Osteoblast (primary cell): Measurements from ENCODE around the gene LEFTY2. TPM values are rescaled to one million over a fixed set of nuclear protein-coding genes. Genes with fewer than 3 reads are reported as not detected.

ENCODE experiments used
- DNase-seq: peaks from one replicate; pipeline ENCODE4 v3.0.0; 2011; ENCODE audit warnings: low spot score, mixed read lengths; ENCODE audit not compliant: insufficient read length; ENCODE audit errors: missing footprints
- H2AFZ ChIP-seq: 2 replicates; pipeline ENCODE4 v1.6.0; 2011; ENCODE audit warnings: mild to moderate bottlenecking, low read length
- H3K27ac ChIP-seq: 2 replicates; pipeline ENCODE4 v1.5.1; 2011; ENCODE audit warnings: mild to moderate bottlenecking, low read depth, low read length, moderate library complexity
- H3K27me3 ChIP-seq: 2 replicates; pipeline ENCODE4 v1.6.0; 2012; ENCODE audit warnings: mild to moderate bottlenecking, control low read depth, inconsistent platforms, low read length, moderate library complexity; ENCODE audit not compliant: insufficient read depth
- H3K36me3 ChIP-seq: 2 replicates; pipeline ENCODE4 v1.5.1; 2011; ENCODE audit warnings: mild to moderate bottlenecking, low read length, control low read depth, moderate library complexity; ENCODE audit not compliant: insufficient read depth
- H3K4me1 ChIP-seq: 2 replicates; pipeline ENCODE4 v1.5.1; 2011; ENCODE audit warnings: mild to moderate bottlenecking, low read length, control low read depth, moderate library complexity; ENCODE audit not compliant: insufficient read depth
- H3K4me2 ChIP-seq: 2 replicates; pipeline ENCODE4 v1.6.0; 2011; ENCODE audit warnings: mild to moderate bottlenecking, low read length; ENCODE audit not compliant: insufficient read depth
- H3K4me3 ChIP-seq: fragments of 200-600 bp; sonication (generic); 3 replicates; pipeline ENCODE4 v1.5.1; 2012; ENCODE audit warnings: mild to moderate bottlenecking, low read length, inconsistent platforms; ENCODE audit not compliant: insufficient read depth
- H3K79me2 ChIP-seq: 2 replicates; pipeline ENCODE4 v1.6.0; 2012; ENCODE audit warnings: mild to moderate bottlenecking, low read length, control low read depth, inconsistent platforms; ENCODE audit not compliant: insufficient read depth
- H3K9me3 ChIP-seq: 2 replicates; pipeline ENCODE4 v1.5.1; 2011; ENCODE audit warnings: low read depth, low read length, control low read depth
- H4K20me1 ChIP-seq: 2 replicates; pipeline ENCODE4 v1.6.0; 2012; ENCODE audit warnings: mild to moderate bottlenecking, low read length, control low read depth; ENCODE audit not compliant: insufficient read depth
- CTCF ChIP-seq: IDR thresholded peaks from 2 replicates; pipeline ENCODE4 v1.5.1; 2011; ENCODE audit warnings: mild to moderate bottlenecking, low read depth, low read length, moderate library complexity; ENCODE audit errors: extremely low read depth
- total RNA-seq: library from RNA; depleted of rRNA; stranded (reverse); fragments of >200 nt; gene quantifications from 2 replicates; pipeline ENCODE4 v1.2.3, GENCODE V29; 2012

Gene LEFTY2
- total RNA-seq, 1 donor: not detected

- H3K4me3 ChIP-seq: no peak overlapping the region
- no peak overlapping the region for H3K4me2 ChIP-seq
- no peak overlapping the region for H3K27ac ChIP-seq
- H3K36me3 ChIP-seq: no peaks in the 10 kb centered on the region
- H4K20me1 ChIP-seq: no peaks in the 10 kb centered on the region
- H3K27me3 ChIP-seq: peaks cover 5% of the 10 kb centered on the region
- H3K9me3 ChIP-seq: no peaks in the 10 kb centered on the region
- TF ChIP-seq CTCF: no peak
- no peak for DNase-seq
- no peaks in the 10 kb centered on the region for H3K79me2 ChIP-seq
- no peaks in the 10 kb centered on the region for H3K4me1 ChIP-seq
- H2AFZ ChIP-seq: no peak overlapping the region
Observed at GRCh38 chr1:225958041-225958440, 17.0 kb upstream of the LEFTY2 start.

DNA sequence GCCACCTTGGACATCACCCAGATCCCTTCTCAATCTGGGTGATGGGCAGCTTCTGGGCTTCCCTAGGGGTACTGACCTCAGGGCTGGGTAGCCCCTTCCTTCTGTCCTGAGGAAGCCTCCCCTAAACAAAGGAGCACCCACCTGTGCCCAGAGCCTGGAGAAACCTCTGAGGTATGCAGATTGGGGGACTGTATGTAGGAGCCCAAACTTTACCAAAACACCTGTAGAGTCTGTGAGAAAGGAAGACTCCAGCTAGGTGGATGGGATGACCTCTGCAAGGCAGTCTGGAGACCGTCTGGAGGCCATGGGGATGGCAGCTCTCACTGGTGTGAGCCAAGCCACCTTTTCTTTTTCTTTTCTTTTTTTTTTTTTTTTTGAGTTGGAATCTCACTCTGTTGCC, 13.7 kb upstream of the LEFTY2 start:
- Histone ChIP-seq H3K9me3 (no peaks in the 10 kb centered on the region), H3K27me3 (peaks cover 6% of the 10 kb centered on the region), H3K4me2 (no peak overlapping the region), H2AFZ (no peak overlapping the region), H3K79me2 (no peaks in the 10 kb centered on the region), H3K27ac (no peak overlapping the region), H3K4me1 (no peaks in the 10 kb centered on the region), H3K4me3 (no peak overlapping the region), H4K20me1 (no peaks in the 10 kb centered on the region), H3K36me3 (no peaks in the 10 kb centered on the region)
- TF ChIP-seq CTCF: no peak
- DNase-seq: no peak

GRCh38 chr1:225953315-225953714, 12.3 kb upstream of the LEFTY2 start:
- no peaks in the 10 kb centered on the region for H3K4me1 ChIP-seq
- peaks cover 14% of the 10 kb centered on the region for H3K27me3 ChIP-seq
- H3K79me2 ChIP-seq: no peaks in the 10 kb centered on the region
- no peak overlapping the region for H2AFZ ChIP-seq
- no peaks in the 10 kb centered on the region for H4K20me1 ChIP-seq
- no peak overlapping the region for H3K4me2 ChIP-seq
- no peak for DNase-seq
- no peak for TF ChIP-seq CTCF
- no peak overlapping the region for H3K27ac ChIP-seq
- H3K4me3 ChIP-seq: no peak overlapping the region
- no peaks in the 10 kb centered on the region for H3K36me3 ChIP-seq
- H3K9me3 ChIP-seq: no peaks in the 10 kb centered on the region

- H3K4me1 ChIP-seq: no peaks in the 10 kb centered on the region
- no peaks in the 10 kb centered on the region for H3K79me2 ChIP-seq
- H3K9me3 ChIP-seq: no peaks in the 10 kb centered on the region
- no peak overlapping the region for H3K4me2 ChIP-seq
- H3K36me3 ChIP-seq: no peaks in the 10 kb centered on the region
- no peak for TF ChIP-seq CTCF
- H3K4me3 ChIP-seq: no peak overlapping the region
- no peaks in the 10 kb centered on the region for H4K20me1 ChIP-seq
- no peak overlapping the region for H3K27ac ChIP-seq
- DNase-seq: no peak
- H2AFZ ChIP-seq: no peak overlapping the region
- peaks cover 22% of the 10 kb centered on the region for H3K27me3 ChIP-seq
Observed at GRCh38 chr1:225950905-225951497, 10.0 kb upstream of the LEFTY2 start.
